Endothelial cell of umbilical vein (primary cell): Measurements from ENCODE around the gene MMP24.

Experiments used
- CTCF ChIP-seq, 2 donors: IDR thresholded peaks; 1 replicate in 1 of 2; 2 replicates in 1 of 2; pipeline ENCODE4 v1.5.1; 2011; ENCODE audit warnings: low read length in 2 of 2, mild to moderate bottlenecking in 2 of 2, moderate library complexity in 2 of 2, control low read depth in 1 of 2, inconsistent platforms in 1 of 2, low read depth in 1 of 2; ENCODE audit not compliant: insufficient read depth in 1 of 2; ENCODE audit errors: extremely low read depth in 1 of 2
- EZH2 ChIP-seq: IDR thresholded peaks from 2 replicates; pipeline ENCODE4 v1.6.1; 2012; ENCODE audit warnings: borderline replicate concordance, low read depth, mild to moderate bottlenecking, moderate library complexity, low read length, inconsistent platforms; ENCODE audit not compliant: severe bottlenecking
- FOS ChIP-seq: IDR thresholded peaks from 2 replicates; pipeline ENCODE4 v1.6.1; 2011; ENCODE audit warnings: mild to moderate bottlenecking, low read length, moderate library complexity, borderline replicate concordance; ENCODE audit not compliant: insufficient read depth
- GATA2 ChIP-seq: IDR thresholded peaks from 2 replicates; pipeline ENCODE4 v1.7.0; 2011; ENCODE audit warnings: low read depth, mild to moderate bottlenecking, moderate library complexity, mixed read lengths, low read length; ENCODE audit not compliant: insufficient read length, insufficient read depth
- JUN ChIP-seq: IDR thresholded peaks from 2 replicates; pipeline ENCODE4 v1.6.1; 2011; ENCODE audit warnings: borderline replicate concordance, low read depth; ENCODE audit not compliant: insufficient read length, insufficient read depth
- MAX ChIP-seq: IDR thresholded peaks from 2 replicates; pipeline ENCODE4 v1.6.1; 2011; ENCODE audit not compliant: insufficient read depth, insufficient read length
- MYC ChIP-seq: IDR thresholded peaks from one replicate; pipeline ENCODE4 v1.6.1; 2011; ENCODE audit warnings: mild to moderate bottlenecking, low read depth, low read length
- POLR2A ChIP-seq: IDR thresholded peaks from 2 replicates; pipeline ENCODE4 v1.6.1; 2012; ENCODE audit warnings: low read depth, mild to moderate bottlenecking, control low read depth, low read length
- POLR2AphosphoS5 ChIP-seq: IDR thresholded peaks from 2 replicates; pipeline ENCODE4 v1.6.1; 2012; ENCODE audit warnings: low read depth, mild to moderate bottlenecking, control low read depth, low read length, moderate library complexity; ENCODE audit not compliant: insufficient read depth

GRCh38 chr20:35253010-35253409, 26.5 kb downstream of the MMP24 start:
- TF ChIP-seq EZH2: no peak
- TF ChIP-seq CTCF (IDR thresholded peaks at IDR 0.05; ENCODE audit: extremely low read depth in 1 of 2, insufficient read depth in 1 of 2, low read depth in 1 of 2, low read length in 2 of 2): no peak
- no peak for TF ChIP-seq POLR2A
- TF ChIP-seq MYC: no peak
- TF ChIP-seq POLR2AphosphoS5: no peak
- no peak for TF ChIP-seq MAX
- no peak for TF ChIP-seq FOS
- no peak for TF ChIP-seq JUN
- no peak for TF ChIP-seq GATA2
